Stimulated activated CD4-positive, alpha-beta T cell treated with anti-CD3 and anti-CD28 coated beads, TNF-alpha, amount 100 ng/mL, for 4 hours (primary cell): Measurements from ENCODE around the gene CAP2.
"Not testable (repeated sequence)": the region's sequence is repeated elsewhere in the genome, so short reads cannot be mapped to it uniquely, and the experiment has no call there.

ENCODE experiments used
- DNase-seq, 3 experiments: peaks; one replicate each; pipeline ENCODE4 v3.0.0-alpha.2; 2020; ENCODE audit warnings: low read depth in 3 of 3

Gene CAP2

GRCh38 chr6:17396256-17396655 is 2.9 kb downstream of the CAP2 start:
- DNase-seq, result no peak

- no peak for DNase-seq
Measured at GRCh38 chr6:17397764-17398194, 4.4 kb downstream of the CAP2 start.

GRCh38 chr6:17405181-17405943 is 12.0 kb downstream of the CAP2 start:
- not testable (repeated sequence) for DNase-seq

- no peak for DNase-seq
Measured at GRCh38 chr6:17405944-17406245, 12.5 kb downstream of the CAP2 start.

- no peak for DNase-seq
Measured at GRCh38 chr6:17408081-17408480, 14.7 kb downstream of the CAP2 start.

GRCh38 chr6:17410281-17410680 is 16.9 kb downstream of the CAP2 start:
- DNase-seq, result no peak

GRCh38 chr6:17413313-17413750 is 19.9 kb downstream of the CAP2 start:
- no peak for DNase-seq

- DNase-seq, result not testable (repeated sequence)
Measured at GRCh38 chr6:17414395-17414794, 21.0 kb downstream of the CAP2 start.

GRCh38 chr6:17415321-17415720 is 21.9 kb downstream of the CAP2 start:
- DNase-seq, result no peak

GRCh38 chr6:17416806-17417205 is 23.4 kb downstream of the CAP2 start:
- no peak for DNase-seq

GRCh38 chr6:17417817-17418216 is 24.4 kb downstream of the CAP2 start:
- no peak for DNase-seq

- DNase-seq, result no peak
Measured at GRCh38 chr6:17418281-17419188, 25.1 kb downstream of the CAP2 start.

- DNase-seq, result no peak
Measured at GRCh38 chr6:17419189-17419575, 25.8 kb downstream of the CAP2 start.

- DNase-seq, result no peak
Measured at GRCh38 chr6:17420368-17420767, 27.0 kb downstream of the CAP2 start.

GRCh38 chr6:17421406-17421805 is 28.0 kb downstream of the CAP2 start:
- DNase-seq, result no peak

GRCh38 chr6:17423026-17423425 is 29.6 kb downstream of the CAP2 start:
- no peak for DNase-seq

- DNase-seq, result no peak
Measured at GRCh38 chr6:17427062-17427461, 33.7 kb downstream of the CAP2 start.

GRCh38 chr6:17427617-17428016 is 34.2 kb downstream of the CAP2 start:
- DNase-seq, result no peak

- DNase-seq, result not testable (repeated sequence)
Measured at GRCh38 chr6:17428595-17429120, 35.3 kb downstream of the CAP2 start.

- DNase-seq, result no peak
Measured at GRCh38 chr6:17429383-17430061, 36.1 kb downstream of the CAP2 start.

GRCh38 chr6:17431581-17431980 is 38.2 kb downstream of the CAP2 start:
- DNase-seq, result no peak

- no peak for DNase-seq
Measured at GRCh38 chr6:17432356-17432755, 39.0 kb downstream of the CAP2 start.
